Measurements from ENCODE around the gene EME1.

EME1 gene

GRCh38 chr17:50388728-50389127 is 15.7 kb downstream of the EME1 start:
- peaks cover 98% of the 10 kb centered on the region for H3K36me3 ChIP-seq (ENCODE audit: control insufficient read depth, low read length)
- TF ChIP-seq EZH2phosphoT487 (IDR thresholded peaks at IDR 0.05; ENCODE audit: borderline replicate concordance, low read length): no peak
- no peak for TF ChIP-seq CTCF (IDR thresholded peaks at IDR 0.05; ENCODE audit: low read depth, low read length, poor library complexity, severe bottlenecking)
- H3F3A ChIP-seq (ENCODE audit: control insufficient read depth, insufficient read depth): no peaks in the 10 kb centered on the region

GRCh38 chr17:50389534-50389933 is 16.5 kb downstream of the EME1 start:
- Histone ChIP-seq H3K4me3 (ENCODE audit: low read length) (no peak overlapping the region), H3K79me2 (ENCODE audit: control insufficient read depth, low read length) (peaks cover 21% of the 10 kb centered on the region), H3K4me1 (ENCODE audit: control insufficient read depth, low read length) (peaks cover 5% of the 10 kb centered on the region; the same call in 1 of the 2 replicates), H3K36me3 (ENCODE audit: control insufficient read depth, low read length) (peaks cover 98% of the 10 kb centered on the region), H3K27me3 (ENCODE audit: control insufficient read depth, low read length) (no peaks in the 10 kb centered on the region), H4K20me1 (ENCODE audit: control insufficient read depth, insufficient read depth, low read depth, low read length) (no peaks in the 10 kb centered on the region), H3K9me3 (ENCODE audit: control insufficient read depth, insufficient read depth, low read length) (no peaks in the 10 kb centered on the region), H3K27ac (ENCODE audit: low read depth, low read length) (no peak overlapping the region), H3F3A (ENCODE audit: control insufficient read depth, insufficient read depth) (no peaks in the 10 kb centered on the region), H3K4me2 (ENCODE audit: low read length) (no peak overlapping the region), H3K9me2 (replicated peaks; ENCODE audit: control insufficient read depth, low read length) (no peaks in the 10 kb centered on the region)
- TF ChIP-seq CTCF (IDR thresholded peaks at IDR 0.05; ENCODE audit: low read depth, low read length, poor library complexity, severe bottlenecking) (no peak), EZH2phosphoT487 (IDR thresholded peaks at IDR 0.05; ENCODE audit: borderline replicate concordance, low read length) (no peak)

More at GRCh38 chr17:50388728-50389127, 15.7 kb downstream of the EME1 start:
- no peaks in the 10 kb centered on the region for H4K20me1 ChIP-seq (ENCODE audit: control insufficient read depth, insufficient read depth, low read depth, low read length)
- no peak overlapping the region for H3K4me3 ChIP-seq (ENCODE audit: low read length)
- peaks cover 13% of the 10 kb centered on the region for H3K79me2 ChIP-seq (ENCODE audit: control insufficient read depth, low read length)
- H3K9me2 ChIP-seq (replicated peaks; ENCODE audit: control insufficient read depth, low read length): no peaks in the 10 kb centered on the region
- H3K4me1 ChIP-seq (ENCODE audit: control insufficient read depth, low read length): peaks cover 5% of the 10 kb centered on the region; the same call in 1 of the 2 replicates
- H3K9me3 ChIP-seq (ENCODE audit: control insufficient read depth, insufficient read depth, low read length): no peaks in the 10 kb centered on the region
- no peak overlapping the region for H3K27ac ChIP-seq (ENCODE audit: low read depth, low read length)
- no peaks in the 10 kb centered on the region for H3K27me3 ChIP-seq (ENCODE audit: control insufficient read depth, low read length)
- no peak overlapping the region for H3K4me2 ChIP-seq (ENCODE audit: low read length)

GRCh38 chr17:50392621-50393020 is 19.6 kb downstream of the EME1 start:
- Histone ChIP-seq H3K79me2 (ENCODE audit: control insufficient read depth, low read length) (peaks cover 49% of the 10 kb centered on the region), H3K27me3 (ENCODE audit: control insufficient read depth, low read length) (no peaks in the 10 kb centered on the region), H3K9me3 (ENCODE audit: control insufficient read depth, insufficient read depth, low read length) (no peaks in the 10 kb centered on the region), H3K9me2 (replicated peaks; ENCODE audit: control insufficient read depth, low read length) (no peaks in the 10 kb centered on the region), H3K36me3 (ENCODE audit: control insufficient read depth, low read length) (peaks cover 92% of the 10 kb centered on the region), H3F3A (ENCODE audit: control insufficient read depth, insufficient read depth) (no peaks in the 10 kb centered on the region), H4K20me1 (ENCODE audit: control insufficient read depth, insufficient read depth, low read depth, low read length) (peaks cover 16% of the 10 kb centered on the region), H3K4me2 (ENCODE audit: low read length) (no peak overlapping the region), H3K27ac (ENCODE audit: low read depth, low read length) (no peak overlapping the region), H3K4me3 (ENCODE audit: low read length) (no peak overlapping the region), H3K4me1 (ENCODE audit: control insufficient read depth, low read length) (peaks cover 22% of the 10 kb centered on the region)
- no peak for TF ChIP-seq EZH2phosphoT487 (IDR thresholded peaks at IDR 0.05; ENCODE audit: borderline replicate concordance, low read length)
- no peak for TF ChIP-seq CTCF (IDR thresholded peaks at IDR 0.05; ENCODE audit: low read depth, low read length, poor library complexity, severe bottlenecking)
